ENCODE results near the gene PLVAP.

Gene PLVAP

DNA sequence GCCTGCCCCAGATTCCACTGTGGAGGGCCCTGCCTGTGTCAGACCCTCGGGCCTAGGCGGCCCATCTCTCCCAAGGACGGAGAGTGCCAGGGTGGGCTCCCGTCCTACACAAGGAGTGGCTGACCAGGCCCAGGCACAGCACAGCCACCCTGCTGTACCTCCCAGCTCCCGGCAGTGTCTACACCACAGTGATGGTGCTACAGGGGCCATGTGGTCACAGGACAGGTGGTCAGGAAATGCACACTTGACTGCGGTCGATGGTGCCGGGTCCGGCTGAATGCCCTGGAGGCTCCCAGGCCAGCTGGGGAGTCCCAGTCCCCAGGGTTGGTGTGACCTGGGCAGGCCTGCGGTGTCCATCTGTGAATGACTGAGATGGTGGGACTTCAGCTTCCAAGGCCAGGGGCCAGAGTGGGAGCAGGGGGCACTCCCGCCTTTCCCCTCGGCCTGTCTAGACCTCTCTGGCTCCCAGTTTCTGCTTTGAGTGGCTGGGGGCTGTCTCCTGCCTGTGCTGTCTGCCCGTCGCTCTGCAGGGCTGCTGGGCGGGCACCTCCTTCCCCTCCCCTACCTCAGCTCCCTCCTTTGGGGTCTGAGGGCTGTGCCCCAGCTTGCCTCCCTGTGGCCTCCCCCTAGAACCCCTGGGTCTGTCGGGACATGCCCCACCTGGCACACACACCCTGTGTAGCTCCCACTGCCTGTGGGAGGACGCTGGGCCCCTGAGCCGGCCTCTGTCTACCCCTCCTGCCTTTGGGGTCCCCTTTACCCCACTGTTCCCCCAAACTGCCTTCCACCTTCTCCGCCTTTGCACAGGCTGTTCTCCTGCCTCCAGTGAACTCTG, 55.3 kb downstream of the PLVAP start:
- no peak overlapping the region for H3K4me3 ChIP-seq (ENCODE audit: low read depth, low read length)
- CTCF ChIA-PET: interaction anchor here (1.0 kb wide), 1 partner anchor 24 kb away, joined by 3 read pairs; no protein-coding TSS in a partner anchor
- DNase-seq (ENCODE audit: low read depth, low spot score): no peak
- TF ChIP-seq, protein P1, sequence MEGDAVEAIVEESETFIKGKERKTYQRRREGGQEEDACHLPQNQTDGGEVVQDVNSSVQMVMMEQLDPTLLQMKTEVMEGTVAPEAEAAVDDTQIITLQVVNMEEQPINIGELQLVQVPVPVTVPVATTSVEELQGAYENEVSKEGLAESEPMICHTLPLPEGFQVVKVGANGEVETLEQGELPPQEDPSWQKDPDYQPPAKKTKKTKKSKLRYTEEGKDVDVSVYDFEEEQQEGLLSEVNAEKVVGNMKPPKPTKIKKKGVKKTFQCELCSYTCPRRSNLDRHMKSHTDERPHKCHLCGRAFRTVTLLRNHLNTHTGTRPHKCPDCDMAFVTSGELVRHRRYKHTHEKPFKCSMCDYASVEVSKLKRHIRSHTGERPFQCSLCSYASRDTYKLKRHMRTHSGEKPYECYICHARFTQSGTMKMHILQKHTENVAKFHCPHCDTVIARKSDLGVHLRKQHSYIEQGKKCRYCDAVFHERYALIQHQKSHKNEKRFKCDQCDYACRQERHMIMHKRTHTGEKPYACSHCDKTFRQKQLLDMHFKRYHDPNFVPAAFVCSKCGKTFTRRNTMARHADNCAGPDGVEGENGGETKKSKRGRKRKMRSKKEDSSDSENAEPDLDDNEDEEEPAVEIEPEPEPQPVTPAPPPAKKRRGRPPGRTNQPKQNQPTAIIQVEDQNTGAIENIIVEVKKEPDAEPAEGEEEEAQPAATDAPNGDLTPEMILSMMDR (IDR thresholded peaks at IDR 0.05; ENCODE audit: insufficient read depth, low read length, missing control alignments): no peak
- POLR2A ChIA-PET: interaction anchor here (0.7 to 0.9 kb wide), 2 partner anchors 9 to 13 kb away, joined by 3 to 5 read pairs; partner anchors contain the start of gene DDA1

DNA sequence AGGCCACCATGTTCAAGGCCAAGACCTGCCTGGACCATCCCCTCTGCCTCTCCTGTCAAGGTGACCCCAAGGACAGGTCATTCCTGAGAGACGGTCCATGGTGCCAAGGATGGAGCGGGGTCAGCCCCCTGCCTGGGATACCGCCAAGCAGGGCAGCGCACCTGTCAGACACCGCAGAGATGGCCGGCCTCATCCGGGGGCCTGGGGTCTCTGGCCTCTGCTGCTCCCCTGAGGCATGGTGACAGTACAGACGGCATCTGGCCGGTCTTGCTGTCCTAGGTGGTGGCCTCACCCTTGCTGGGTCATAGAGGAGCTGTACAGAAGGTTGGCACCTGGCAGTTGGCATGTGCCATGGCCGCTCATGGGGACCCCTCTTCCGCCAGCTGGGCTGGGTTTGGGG, 56.7 kb downstream of the PLVAP start:
- DNase-seq (ENCODE audit: low read depth, low spot score): no peak
- no peak overlapping the region for H3K4me3 ChIP-seq (ENCODE audit: low read depth, low read length)
- ChIA-PET POLR2A (no interaction called here), CTCF (no interaction called here)
- TF ChIP-seq, protein P1 (IDR thresholded peaks at IDR 0.05; ENCODE audit: insufficient read depth, low read length, missing control alignments): no peak

DNA sequence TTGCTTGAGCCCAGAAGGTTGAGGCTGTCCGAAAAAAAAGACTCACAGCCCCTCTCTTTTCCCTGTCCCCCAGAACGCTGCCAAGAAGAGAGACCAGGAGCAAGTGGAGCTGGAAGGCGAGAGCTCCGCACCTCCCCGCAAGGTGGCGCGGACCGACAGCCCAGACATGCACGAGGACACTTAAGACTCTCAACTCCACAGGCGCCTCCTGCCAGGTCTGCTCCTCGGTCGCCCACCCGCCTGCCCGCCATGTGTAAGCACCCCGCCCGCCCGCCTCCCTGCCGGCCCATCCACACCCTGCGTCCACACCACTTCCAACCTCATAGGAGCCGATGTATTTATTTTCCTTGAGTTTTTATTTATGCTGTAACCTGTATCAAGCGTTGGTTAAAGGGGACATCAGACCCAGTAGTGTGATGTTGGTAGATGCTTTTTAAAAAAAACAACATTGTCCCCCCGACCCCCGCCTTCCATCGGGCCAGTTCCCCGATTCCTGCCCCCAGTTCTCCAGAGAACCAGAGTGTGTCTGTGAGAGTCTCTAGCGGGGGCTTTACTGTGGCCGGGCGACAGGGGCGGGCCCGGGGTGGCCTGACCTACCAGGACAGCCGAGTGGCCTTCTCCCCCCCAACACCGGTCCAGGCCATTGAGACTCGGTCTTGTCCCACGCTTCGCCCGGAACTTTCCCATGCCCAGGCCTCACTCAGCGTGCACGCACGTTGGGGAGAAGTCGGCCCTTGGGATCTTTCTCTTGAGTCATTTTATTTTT, 57.5 kb downstream of the PLVAP start:
- ChIA-PET POLR2A (no interaction called here), CTCF (no interaction called here)
- no peak for DNase-seq (ENCODE audit: low read depth, low spot score)
- no peak overlapping the region for H3K4me3 ChIP-seq (ENCODE audit: low read depth, low read length)
- TF ChIP-seq, protein P1 (IDR thresholded peaks at IDR 0.05; ENCODE audit: insufficient read depth, low read length, missing control alignments): no peak

- H3K4me3 ChIP-seq (ENCODE audit: low read depth, low read length): no peak overlapping the region
- CTCF ChIA-PET: no interaction called here
- DNase-seq (ENCODE audit: low read depth, low spot score): no peak
- POLR2A ChIA-PET: no interaction called here
- TF ChIP-seq, protein P1 (IDR thresholded peaks at IDR 0.05; ENCODE audit: insufficient read depth, low read length, missing control alignments): no peak
These were observed 58.2 kb downstream of the PLVAP start for GRCh38 chr19:17318966-17319365.

GRCh38 chr19:17314007-17314593, 63.0 kb downstream of the PLVAP start:
- TF ChIP-seq, protein P1 (IDR thresholded peaks at IDR 0.05; ENCODE audit: insufficient read depth, low read length, missing control alignments): no peak
- ChIA-PET POLR2A (no interaction called here), CTCF (no interaction called here)
- no peak for DNase-seq (ENCODE audit: low read depth, low spot score)
- H3K4me3 ChIP-seq (ENCODE audit: low read depth, low read length): no peak overlapping the region

Data from AG04449 (cell line).